Measurements from ENCODE around the gene RGS7.

The RGS7 gene

GRCh38 chr1:241356519-241357365, at the start of gene RGS7:
Gene RGS7 (minus strand): TSS chr1:241357205.
- no peak for DNase-seq (ENCODE audit: low read depth)

DNA sequence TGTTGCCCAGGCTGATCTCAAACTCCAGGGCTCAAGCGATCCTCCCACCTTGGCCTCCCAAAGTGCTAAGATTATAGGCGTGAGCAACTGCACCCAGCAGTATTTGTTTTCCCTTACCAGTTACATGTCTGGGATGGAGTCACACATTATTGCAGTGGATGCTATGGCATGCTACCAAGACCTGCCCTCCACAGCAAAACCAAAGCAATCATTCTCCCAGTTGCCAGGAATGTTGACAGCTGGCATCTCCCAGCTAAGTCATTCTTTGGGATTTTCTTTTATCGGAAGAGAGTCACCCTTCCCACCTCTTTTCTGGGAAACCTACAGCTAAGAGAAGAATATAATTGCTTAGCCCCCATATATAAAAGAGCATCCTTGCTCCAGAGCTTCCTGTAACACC, 49.4 kb upstream of the RGS7 start:
- no peak for DNase-seq (ENCODE audit: low read depth)

- no peak for DNase-seq (ENCODE audit: low read depth)
These were observed 44.2 kb upstream of the RGS7 start for GRCh38 chr1:241401156-241401555.

DNA sequence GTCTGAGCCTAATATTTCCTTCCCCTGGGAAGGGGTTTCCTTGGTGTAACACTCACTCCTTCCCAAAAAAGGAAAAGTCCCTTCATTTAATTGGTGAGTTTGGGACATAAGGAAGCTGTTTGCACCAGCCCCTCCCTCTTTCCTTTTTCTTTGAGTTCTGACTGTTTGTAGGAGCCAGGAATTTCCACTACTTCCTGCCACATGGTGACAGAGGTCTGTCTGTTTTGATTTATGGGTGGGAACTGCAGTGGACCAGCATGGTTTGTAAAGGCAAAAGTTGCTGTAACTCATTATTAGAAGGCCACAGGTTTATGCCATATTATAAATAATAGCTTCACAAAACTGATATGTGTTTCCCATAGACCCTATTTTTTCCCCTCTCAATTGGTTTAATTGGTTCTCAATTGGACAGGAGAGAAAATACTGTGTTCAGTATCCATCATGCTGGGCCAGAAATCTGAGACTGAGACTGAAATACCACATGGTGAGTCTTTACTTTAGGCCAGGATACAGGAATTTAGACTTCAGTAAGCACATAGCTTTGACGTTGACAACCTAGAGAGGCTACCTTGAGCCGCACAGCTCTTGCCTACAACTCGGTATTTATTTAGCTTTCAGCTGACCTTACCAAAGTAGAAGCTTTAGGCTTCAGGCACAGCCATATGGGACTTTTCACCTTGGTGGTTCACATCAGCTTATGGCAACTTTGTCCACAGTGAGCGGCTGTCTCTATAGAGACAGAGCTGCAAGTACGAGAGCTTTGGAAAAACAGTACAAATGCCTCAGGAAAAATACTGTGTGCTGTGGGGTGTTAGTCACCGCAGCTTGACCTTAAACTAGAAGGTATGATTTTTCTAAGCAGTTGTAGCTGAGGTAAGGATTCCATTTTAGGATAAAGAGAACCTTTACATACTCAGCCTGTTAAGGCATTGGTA, 40.0 kb upstream of the RGS7 start:
- no peak for DNase-seq (ENCODE audit: low read depth)

DNA sequence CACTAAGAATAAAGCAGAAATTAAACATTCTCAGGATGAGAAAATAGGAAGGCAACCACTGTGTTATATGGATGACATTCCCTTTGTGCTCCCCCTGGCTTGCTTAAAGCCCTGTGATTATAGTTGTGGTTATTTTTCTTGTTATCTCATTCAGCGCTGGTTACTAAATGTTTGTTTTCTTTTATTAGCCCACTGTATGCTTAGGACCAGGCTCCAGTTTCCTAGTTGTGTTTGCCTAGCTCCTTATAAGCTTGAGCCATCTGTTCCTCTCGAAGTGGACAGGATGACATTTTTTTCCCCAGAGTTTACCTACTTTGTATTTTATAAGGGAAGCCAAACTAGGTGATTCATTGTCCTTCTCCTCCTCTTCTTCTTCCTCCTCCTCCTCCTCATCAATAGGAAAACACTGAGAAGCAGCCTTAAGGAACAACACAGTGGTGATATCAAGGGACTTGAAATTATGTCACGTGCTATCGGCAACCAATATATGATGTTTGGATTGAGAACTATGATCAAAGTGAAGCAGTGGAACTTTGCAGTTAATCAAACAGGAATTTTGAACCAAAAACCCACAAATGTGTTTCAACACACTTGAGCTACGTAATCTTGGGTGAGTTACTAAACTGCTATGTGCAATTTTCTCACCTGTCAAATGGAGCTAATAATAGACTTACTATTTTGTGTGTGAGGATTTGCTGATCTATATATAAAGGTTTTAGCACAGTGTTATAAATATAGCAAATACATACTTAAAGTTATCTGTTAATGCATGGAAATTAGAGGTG, 35.1 kb upstream of the RGS7 start:
- DNase-seq (ENCODE audit: low read depth): no peak

DNA sequence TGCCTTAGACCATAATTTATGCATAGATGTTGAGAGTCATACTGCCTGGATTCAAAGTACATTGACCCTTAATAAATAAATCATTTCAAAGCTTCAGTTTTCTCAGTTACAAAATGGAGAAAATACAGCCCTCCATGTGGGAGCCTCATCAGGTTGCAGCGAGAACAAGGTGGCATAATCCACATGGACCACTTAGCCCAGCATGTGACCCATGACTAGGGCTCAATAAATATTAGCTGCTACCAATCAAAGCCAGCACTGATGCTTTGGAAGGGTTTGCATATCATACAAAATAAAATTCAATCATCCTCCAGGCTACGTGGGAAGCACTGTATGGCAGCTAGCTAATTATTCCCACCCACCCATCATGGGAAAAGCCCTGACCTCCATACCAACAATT, 33.5 kb upstream of the RGS7 start:
- DNase-seq (ENCODE audit: low read depth): no peak

GRCh38 chr1:241389400-241389799, 32.4 kb upstream of the RGS7 start:
- no peak for DNase-seq (ENCODE audit: low read depth)

DNA sequence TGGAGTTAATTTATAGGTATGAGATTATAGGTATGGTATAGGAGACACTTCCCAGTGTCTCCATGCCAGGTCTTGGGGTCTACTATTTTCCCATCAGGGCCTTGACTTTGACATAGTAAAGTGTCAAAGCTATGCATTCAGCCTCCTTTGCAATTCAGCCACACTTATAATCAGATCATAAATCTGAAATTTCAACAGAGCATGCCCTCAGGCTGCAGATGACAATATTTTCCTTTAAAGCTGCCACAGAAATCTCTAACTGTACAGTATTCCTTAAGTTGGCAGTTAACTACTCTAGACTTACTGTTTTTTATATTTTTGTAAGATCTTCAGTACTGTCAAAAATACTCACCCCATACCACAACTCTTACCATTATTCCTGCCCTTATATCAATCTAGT, 30.2 kb upstream of the RGS7 start:
- DNase-seq (ENCODE audit: low read depth): no peak

DNA sequence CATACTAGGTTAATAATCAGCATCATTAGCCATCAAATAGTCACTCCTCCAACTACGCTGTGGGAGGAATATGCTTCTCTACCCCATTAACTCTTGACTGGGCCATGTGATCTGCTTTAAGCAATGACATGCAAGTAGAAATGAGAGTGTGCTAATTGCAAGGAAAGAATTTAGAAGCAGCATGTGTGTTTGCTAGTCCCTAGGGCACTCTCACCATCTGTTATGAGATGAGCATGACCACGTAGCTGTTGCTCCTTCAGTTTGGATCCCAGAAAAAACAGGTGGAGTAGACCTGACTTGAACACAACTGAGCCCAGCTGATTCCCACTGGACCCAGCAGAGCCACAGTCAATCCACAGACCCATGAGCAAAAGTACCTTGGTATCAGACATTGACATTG, 19.7 kb upstream of the RGS7 start:
- DNase-seq (ENCODE audit: low read depth): no peak

GRCh38 chr1:241375886-241376285, 18.9 kb upstream of the RGS7 start:
- no peak for DNase-seq (ENCODE audit: low read depth)

DNA sequence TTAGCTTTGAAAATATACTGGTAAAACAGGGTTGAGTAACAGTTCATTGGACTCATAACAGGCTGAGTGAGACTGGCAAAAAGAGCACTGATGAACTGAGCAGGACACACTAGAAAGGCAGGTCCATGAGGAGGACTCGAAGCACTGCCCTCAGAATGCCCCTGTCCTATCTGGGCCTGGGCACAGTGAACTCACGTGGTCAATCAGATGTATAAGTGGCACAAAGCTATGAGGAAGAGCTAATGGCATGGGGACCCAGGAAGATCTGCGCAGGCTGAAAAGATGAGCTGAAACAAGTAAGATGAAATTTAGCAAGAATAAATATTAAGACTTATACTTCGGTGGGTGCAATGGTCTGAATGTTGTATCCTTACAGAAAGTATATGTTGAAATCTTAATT, 9.2 kb upstream of the RGS7 start:
- no peak for DNase-seq (ENCODE audit: low read depth)

- no peak for DNase-seq (ENCODE audit: low read depth)
These were observed 5.3 kb upstream of the RGS7 start for GRCh38 chr1:241362350-241362749.

DNA sequence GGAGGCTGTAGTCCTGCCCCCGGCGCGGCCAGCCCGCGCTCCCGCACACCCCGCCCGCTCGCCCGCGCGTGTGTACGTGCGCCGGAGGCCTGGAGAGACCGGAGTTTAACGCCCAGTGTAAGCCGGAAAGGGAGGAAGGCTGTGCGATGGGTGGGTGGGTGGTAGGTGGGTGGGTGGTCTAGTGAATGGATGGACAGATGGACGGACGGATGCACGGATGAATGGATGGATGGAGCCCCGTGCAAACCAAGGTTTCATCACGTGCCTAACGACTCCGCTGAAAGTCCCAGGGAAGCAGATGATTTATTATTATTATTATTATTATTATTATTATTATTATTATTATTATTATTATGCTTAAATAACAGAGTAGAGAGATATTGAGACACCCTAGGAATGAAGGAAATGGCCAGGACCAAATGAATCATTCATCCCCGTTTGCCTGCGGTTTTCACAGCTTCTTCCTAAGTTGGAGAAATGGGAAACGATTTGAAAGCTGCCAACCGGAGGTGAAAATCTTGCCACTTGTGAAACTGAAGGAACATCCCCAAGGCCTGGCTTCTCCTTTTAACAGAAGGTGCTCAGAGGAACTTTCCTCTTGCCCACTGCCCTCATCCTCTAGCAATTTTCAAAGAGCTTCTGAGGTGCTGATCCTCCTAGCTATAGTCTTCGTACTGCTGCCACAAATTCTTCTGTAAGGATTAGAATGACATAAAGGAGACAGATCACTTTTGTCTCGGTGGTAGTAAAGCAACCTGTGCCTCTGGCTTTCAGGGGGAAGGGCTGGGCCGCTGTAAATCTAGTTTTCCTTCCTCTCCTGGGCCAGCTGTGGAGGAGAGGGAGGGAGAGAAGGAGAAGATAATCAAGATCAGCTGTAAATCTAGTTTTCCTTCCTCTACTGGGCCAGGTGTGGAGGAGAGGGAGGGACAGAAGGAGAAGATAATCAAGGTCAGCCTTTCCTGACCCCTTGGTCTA, 648 bp upstream of the RGS7 start:
- no peak for DNase-seq (ENCODE audit: low read depth)

GRCh38 chr1:241356187-241356518, 852 bp downstream of the RGS7 start:
- no peak for DNase-seq (ENCODE audit: low read depth)

GRCh38 chr1:241355311-241356010, 1.5 kb downstream of the RGS7 start:
- DNase-seq (ENCODE audit: low read depth): no peak

GRCh38 chr1:241352401-241352800, 4.6 kb downstream of the RGS7 start:
- no peak for DNase-seq (ENCODE audit: low read depth)

- DNase-seq (ENCODE audit: low read depth): no peak
These were observed 5.2 kb downstream of the RGS7 start for GRCh38 chr1:241351841-241352240.

GRCh38 chr1:241343956-241344355, 13.0 kb downstream of the RGS7 start:
- DNase-seq (ENCODE audit: low read depth): no peak

- DNase-seq (ENCODE audit: low read depth): no peak
These were observed 20.7 kb downstream of the RGS7 start for GRCh38 chr1:241336335-241336734.

DNA sequence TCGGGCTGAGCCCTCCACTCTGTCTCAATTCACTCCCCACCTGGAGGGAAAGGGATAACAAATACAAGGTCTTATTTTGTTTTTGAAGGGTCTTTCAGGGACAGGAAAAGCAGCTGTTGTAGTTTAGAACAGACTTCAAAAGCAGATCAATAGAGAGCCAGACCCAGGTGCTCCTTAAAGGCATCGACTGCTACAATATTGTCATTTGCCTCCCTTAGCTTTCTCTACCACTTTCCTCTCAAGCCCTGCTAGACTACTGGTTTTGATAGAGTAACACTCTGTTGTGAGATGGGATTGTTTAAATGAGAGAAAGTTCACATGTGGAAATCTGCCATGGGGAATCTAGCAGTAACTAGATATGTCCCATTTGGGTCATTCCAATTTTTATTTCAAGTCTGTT, 24.0 kb downstream of the RGS7 start:
- DNase-seq (ENCODE audit: low read depth): no peak

DNA sequence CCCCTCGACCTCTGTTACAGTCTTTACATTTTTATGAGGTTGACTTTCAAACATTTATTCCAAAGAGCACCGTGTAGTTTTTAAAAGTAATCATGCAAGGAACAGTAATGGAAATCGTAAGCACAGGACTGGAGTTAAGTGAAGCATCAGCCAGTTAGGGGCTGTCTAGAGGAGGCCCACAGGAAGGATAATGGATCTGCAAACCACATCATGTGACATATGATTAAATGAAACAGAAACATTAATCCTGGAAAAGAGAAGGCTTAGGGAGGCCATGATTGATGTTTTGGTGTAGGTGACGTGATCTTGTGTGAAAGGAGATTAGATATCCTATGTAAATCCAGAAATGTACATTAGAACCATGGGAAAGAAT, 25.0 kb downstream of the RGS7 start:
- no peak for DNase-seq (ENCODE audit: low read depth)
